Liver (tissue), 3 donors: ENCODE results near the gene USP51.
"Not testable (repeated sequence)": the region's sequence is repeated elsewhere in the genome, so short reads cannot be mapped to it uniquely, and the experiment has no call there.

Experiments used
- CTCF ChIP-seq: fragments of 150-350 bp; IDR thresholded peaks from 2 replicates; pipeline ENCODE4 v1.5.1; 2017; ENCODE audit warnings: improper control_type of control experiment, low read depth, low read length; ENCODE audit not compliant: missing input control
- EGR1 ChIP-seq, 2 donors: IDR thresholded peaks; 2 replicates each; pipeline ENCODE4 v1.6.1; 2016 to 2018; ENCODE audit warnings: antibody characterized with exemption in 2 of 2, low read depth in 2 of 2
- GABPA ChIP-seq, 2 donors: IDR thresholded peaks in 1 of 2; conservative IDR thresholded peaks in 1 of 2; 2 replicates each; pipeline ENCODE4 v1.6.1; 2016; ENCODE audit warnings: antibody characterized with exemption in 2 of 2, mild to moderate bottlenecking in 1 of 2, moderate library complexity in 1 of 2
- MAX ChIP-seq: IDR thresholded peaks from 2 replicates; pipeline ENCODE4 v1.6.1; 2016; ENCODE audit warnings: antibody characterized with exemption
- RAD21 ChIP-seq, 2 donors: IDR thresholded peaks; 2 replicates each; pipeline ENCODE4 v1.6.1; 2016; ENCODE audit warnings: antibody characterized with exemption in 2 of 2, mild to moderate bottlenecking in 2 of 2
- REST ChIP-seq: IDR thresholded peaks from 2 replicates; pipeline ENCODE4 v1.6.1; 2016; ENCODE audit warnings: antibody characterized with exemption, mild to moderate bottlenecking
- SP1 ChIP-seq: IDR thresholded peaks from 2 replicates; pipeline ENCODE4 v1.6.1; 2018; ENCODE audit warnings: antibody characterized with exemption, mild to moderate bottlenecking
- TAF1 ChIP-seq: conservative IDR thresholded peaks from 2 replicates; pipeline ENCODE4 v1.6.1; 2016; ENCODE audit warnings: antibody characterized with exemption, mild to moderate bottlenecking
- YY1 ChIP-seq: IDR thresholded peaks from 2 replicates; pipeline ENCODE4 v1.6.1; 2016; ENCODE audit warnings: antibody characterized with exemption, mild to moderate bottlenecking
- donor health status: healthy.
- donor health status: healthy.

GRCh38 chrX:55455708-55456107 lies 33.9 kb downstream of the USP51 start:
- not testable (repeated sequence) for TF ChIP-seq CTCF; TAF1; MAX; REST; GABPA (IDR thresholded peaks at IDR 0.05 in 1 of 2, conservative IDR thresholded peaks at IDR 0.05 in 1 of 2); SP1; RAD21 (IDR thresholded peaks at IDR 0.05); YY1; EGR1 (IDR thresholded peaks at IDR 0.05; ENCODE audit: low read depth in 2 of 2)
